Measurements from ENCODE around the gene DCAF15.
"Not testable (repeated sequence)": the region's sequence is repeated elsewhere in the genome, so short reads cannot be mapped to it uniquely, and the experiment has no call there.

The DCAF15 gene

GRCh38 chr19:13959962-13960862 lies 7.9 kb downstream of the DCAF15 start:
- no peak for DNase-seq (ENCODE audit: low read depth)

- no peak for DNase-seq (ENCODE audit: low read depth)
These were observed 8.8 kb downstream of the DCAF15 start for GRCh38 chr19:13960863-13961784.

GRCh38 chr19:13961826-13962698 lies 9.8 kb downstream of the DCAF15 start:
- DNase-seq (ENCODE audit: low read depth), result no peak

DNA sequence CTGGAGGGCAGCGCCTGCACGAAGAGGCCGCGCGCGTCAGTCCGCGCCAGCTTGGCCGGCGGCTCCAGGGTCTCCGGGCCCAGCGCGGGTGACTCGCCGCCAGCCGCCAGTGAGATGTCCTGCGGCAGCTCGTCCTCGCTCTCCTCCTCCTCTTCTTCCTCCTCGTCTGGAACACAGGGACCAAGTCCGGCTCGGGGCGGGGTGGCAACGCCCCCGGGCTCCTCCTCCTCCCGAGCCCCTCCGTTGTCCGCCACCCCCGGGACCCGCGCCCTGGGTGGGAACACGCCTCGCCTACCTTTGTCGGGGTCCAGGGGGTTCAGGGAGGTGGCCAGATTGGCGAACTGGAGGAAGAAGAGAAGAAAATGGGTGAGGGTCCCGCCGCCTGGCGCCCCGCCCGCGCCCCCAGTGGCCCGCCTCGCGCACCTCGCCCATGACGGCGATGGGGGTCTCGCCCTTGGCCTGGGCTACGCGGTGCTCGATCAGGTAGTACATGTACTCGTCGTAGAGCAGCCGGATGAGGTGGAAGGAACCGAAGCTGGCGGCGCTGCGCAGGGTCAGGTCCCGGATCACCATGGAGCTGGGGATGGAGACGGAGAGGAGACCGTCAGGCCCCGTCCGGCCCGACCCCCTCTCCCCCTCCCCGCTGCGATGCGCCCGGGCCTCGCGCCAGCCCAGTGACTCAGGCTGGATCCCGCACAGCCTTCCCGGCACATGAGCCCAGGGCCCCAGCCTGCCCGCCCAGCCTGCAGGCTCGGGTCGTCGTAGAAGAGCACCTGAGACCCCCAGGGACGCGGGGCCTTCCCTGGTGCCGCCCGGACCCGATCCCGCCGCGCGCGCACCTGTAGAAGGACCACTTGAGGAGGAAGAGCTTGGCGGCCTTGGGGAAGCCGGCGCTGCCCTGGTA lies 10.6 kb downstream of the DCAF15 start:
- DNase-seq (ENCODE audit: low read depth), result no peak

DNA sequence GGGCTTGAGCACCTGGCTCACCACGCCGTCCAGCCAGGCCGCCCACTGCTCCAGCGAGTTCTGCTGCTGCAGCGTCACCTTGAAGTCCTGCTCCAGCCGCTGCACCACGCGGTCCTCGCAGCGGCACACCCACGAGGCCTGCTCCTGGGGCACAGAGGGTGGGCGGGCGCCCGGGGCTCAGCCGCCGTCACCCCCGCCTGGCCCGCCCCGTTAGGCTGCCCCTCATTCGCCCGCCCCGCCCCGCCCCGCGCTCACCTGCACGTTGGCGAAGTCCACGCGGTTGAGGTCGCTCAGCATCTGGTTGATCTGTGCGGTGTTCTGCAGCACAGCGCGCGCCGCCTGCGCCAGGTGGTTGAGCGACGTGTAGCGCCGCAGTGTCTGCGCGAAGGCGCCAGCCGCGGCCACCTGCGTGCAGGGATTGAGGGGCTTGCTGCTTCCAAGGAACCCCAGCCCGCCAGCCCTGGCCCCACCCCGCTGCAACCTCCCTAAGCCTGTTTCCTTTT lies 11.3 kb downstream of the DCAF15 start:
- no peak for DNase-seq (ENCODE audit: low read depth)

DNA sequence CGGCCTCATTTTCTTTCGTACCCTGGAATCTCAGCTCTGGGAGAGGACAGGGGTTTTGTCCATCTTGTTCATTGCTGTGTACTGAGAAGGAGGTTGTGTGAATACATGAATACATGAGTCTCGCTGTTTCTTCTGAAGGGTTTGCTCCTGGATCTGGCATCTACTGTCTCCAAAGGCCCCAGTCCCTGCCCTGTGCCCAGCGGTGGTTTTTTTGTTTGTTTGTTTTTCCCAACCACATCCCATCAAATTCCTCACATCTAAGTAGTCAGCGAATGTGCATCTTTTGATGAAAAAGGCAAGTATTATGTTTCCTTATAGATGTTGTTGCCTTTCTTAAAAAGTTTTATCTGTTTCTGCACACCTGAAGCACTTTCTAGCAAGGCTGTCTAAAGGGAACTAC lies 12.5 kb downstream of the DCAF15 start:
- no peak for DNase-seq (ENCODE audit: low read depth)

GRCh38 chr19:13965377-13965896 lies 13.1 kb downstream of the DCAF15 start:
- no peak for DNase-seq (ENCODE audit: low read depth)

GRCh38 chr19:13965926-13966683 lies 13.8 kb downstream of the DCAF15 start:
- no peak for DNase-seq (ENCODE audit: low read depth)

DNA sequence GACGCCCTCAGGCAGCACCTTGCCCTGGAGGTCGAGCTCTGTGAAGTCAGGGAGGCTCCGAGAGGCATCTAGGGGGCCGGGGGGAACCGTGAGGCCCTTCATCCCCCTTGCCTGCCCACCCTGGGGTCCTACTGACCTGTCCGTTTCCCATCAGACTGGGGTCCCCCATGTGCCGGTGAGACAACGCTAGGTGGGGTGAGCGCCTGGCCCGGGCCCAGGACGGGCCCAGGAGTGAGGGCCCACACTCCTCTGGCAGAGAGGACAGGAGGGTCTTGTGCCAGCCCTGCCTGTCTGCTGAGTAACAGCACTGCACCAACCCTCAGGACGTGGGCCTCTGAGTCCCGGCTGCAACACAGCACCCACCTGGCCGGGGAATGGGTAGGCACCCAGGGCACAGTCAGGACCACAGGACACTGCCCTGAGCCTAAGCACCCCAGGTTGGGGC lies 14.4 kb downstream of the DCAF15 start:
- DNase-seq (ENCODE audit: low read depth), result no peak

DNA sequence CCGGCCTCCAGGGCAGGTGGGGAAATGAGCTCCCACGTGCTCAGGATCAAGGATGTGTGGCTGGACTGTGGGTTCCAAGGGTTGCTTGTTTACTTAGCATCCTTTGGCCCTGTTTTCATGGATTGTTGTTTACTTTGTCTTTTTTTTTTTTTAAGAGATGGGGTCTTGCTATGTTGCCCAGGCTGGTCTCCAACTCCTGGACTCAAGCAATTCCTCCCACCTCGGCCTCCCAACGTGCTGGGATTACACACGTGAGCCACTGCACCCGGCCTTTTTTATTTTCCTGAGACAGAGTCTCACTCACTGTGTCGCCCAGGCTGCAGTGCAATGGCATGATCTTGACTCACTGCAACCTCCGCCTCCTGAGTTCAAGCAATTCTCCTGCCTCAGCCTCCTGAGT lies 14.9 kb downstream of the DCAF15 start:
- not testable (repeated sequence) for DNase-seq (ENCODE audit: low read depth)

DNA sequence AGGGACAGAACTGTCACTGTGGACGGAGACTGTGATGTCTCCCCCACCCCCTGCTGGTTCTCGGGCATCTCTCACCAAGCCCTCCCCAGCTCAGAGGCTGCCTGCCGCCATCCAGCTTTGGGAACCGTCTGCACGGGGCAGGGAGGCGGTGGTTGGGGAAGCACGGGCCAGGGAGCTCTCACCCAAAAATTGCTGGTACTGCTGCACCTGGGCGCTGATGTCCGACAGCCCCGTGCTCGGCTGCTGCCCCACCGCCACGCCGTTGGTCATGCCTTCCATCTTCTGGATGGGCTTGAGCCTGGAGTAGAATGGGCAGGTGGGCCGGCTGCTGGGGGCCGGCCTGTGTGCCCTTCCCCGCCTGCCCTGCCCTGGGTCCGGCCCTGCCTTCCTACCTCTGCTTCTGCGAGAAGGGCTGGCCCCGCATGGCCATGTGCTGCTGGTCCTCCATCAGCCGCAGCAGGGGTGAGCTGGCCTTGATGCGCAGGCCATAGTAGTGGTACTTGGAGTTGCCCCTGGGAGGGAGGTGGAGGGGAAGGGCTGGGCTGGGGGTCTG lies 16.1 kb downstream of the DCAF15 start:
- DNase-seq (ENCODE audit: low read depth), result no peak

- no peak for DNase-seq (ENCODE audit: low read depth)
These were observed 16.7 kb downstream of the DCAF15 start for GRCh38 chr19:13968999-13969398.

GRCh38 chr19:13969897-13970296 lies 17.6 kb downstream of the DCAF15 start:
- no peak for DNase-seq (ENCODE audit: low read depth)

DNA sequence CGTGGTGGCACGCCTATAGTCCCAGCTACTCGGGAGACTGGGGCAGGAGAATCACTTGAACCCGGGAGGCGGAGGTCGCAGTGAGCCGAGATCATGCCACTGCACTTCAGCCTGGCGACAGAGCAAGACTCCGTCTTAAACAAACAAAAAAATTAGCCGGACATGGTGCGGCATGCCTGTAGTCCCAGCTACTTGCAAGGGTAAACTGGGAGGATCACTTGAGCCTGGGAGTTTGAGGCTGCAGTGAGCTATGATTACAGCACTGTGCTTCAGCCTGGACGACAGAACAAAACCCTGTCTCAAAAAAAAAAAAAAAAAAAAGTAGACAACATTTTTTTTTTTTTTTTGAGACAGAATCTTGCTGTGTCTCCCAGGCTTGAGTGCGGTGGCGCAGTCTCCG lies 19.6 kb downstream of the DCAF15 start:
- not testable (repeated sequence) for DNase-seq (ENCODE audit: low read depth)

DNA sequence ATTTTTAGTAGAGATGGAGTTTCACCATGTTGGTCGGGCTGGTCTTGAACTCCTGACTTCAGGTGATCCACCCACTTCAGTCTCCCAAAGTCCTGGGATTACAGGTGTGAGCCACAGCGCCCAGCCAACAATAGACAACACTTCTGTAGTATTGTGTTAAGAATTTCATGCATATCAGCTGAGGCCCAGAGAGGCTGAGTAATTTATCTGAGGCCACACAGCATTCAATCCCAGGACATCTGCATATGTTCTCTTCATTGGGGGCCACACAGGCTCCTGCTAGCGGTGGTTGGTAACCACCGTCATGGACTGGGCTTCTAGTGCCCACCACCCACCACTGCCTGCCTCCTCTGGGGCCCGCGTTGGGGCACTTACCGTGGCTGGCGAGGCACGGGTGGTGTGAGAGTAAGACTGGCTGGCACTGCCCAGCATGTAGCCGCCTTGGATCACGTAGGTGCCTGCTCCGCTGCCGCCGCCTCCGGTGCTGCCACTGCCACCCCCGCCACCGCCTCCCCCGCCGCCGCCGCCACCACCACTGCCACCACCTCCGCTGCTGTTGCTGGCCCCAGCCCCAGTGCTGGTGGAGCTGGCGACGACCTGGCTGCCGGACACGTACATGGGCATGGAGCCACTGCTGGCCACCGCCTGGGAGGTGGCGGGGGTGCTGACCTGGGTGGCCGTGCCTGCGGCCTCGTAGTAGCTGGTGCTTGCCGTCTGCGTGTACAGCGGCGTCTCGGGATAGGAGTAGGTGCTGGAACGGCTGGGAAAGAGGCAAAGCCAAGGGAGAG lies 20.3 kb downstream of the DCAF15 start:
- no peak for DNase-seq (ENCODE audit: low read depth)

- DNase-seq (ENCODE audit: low read depth), result not testable (repeated sequence)
These were observed 21.2 kb downstream of the DCAF15 start for GRCh38 chr19:13973479-13973878.

DNA sequence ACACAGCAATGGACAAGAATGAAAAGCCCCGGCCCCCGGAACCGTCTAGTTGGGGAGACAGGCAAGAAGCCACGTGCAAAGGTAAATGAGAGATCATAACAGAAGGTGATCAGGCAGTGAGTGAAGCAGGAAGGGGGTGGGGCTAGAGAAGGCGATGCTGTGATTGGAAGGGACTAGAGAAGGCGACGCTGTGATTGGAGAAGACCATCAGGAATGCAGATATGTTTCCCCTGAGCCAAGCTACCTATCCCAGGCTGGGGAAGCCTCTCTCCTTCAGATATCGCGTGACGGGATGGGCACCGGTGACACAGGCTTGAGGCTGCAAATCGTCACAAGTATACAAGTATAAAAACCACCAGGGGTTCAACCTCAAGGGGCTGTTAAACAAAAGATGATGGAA lies 21.8 kb downstream of the DCAF15 start:
- DNase-seq (ENCODE audit: low read depth), result no peak

GRCh38 chr19:13975870-13976269 lies 23.6 kb downstream of the DCAF15 start:
- no peak for DNase-seq (ENCODE audit: low read depth)

Measured in activated T-cell treated with anti-CD3 and anti-CD28 coated beads for 1 hour (primary cell).